ENCODE data around the gene PPP1R16B.

The PPP1R16B gene

GRCh38 chr20:38892091-38892981 is 86.8 kb downstream of the PPP1R16B start:
- Histone ChIP-seq H3K27me3 (ENCODE audit: insufficient read depth, insufficient read length) (no peaks in the 10 kb centered on the region), H3K36me3 (ENCODE audit: insufficient read depth, insufficient read length, low read length) (no peaks in the 10 kb centered on the region), H3K9ac (ENCODE audit: insufficient read length, low read depth) (no peak overlapping the region), H3K4me3 (ENCODE audit: insufficient read length, low read depth) (no peak overlapping the region), H3K4me1 (ENCODE audit: insufficient read depth, insufficient read length) (peaks cover 14% of the 10 kb centered on the region), H3K9me3 (ENCODE audit: insufficient read depth, low read length) (no peaks in the 10 kb centered on the region)
- no peak for TF ChIP-seq SUZ12 (IDR thresholded peaks at IDR 0.05; ENCODE audit: extremely low read depth, insufficient read depth, insufficient read length)
- TF ChIP-seq ZNF274 (IDR thresholded peaks at IDR 0.05; ENCODE audit: low read depth, low read length): no peak
- TF ChIP-seq YY1 (IDR thresholded peaks at IDR 0.05; ENCODE audit: insufficient read depth, insufficient read length): no peak
- DNase-seq (ENCODE audit: low read depth, low spot score): no peak

GRCh38 chr20:38893056-38893564 is 87.6 kb downstream of the PPP1R16B start:
- H3K36me3 ChIP-seq (ENCODE audit: insufficient read depth, insufficient read length, low read length): no peaks in the 10 kb centered on the region
- H3K4me3 ChIP-seq (ENCODE audit: insufficient read length, low read depth): no peak overlapping the region
- H3K9me3 ChIP-seq (ENCODE audit: insufficient read depth, low read length): no peaks in the 10 kb centered on the region
- DNase-seq (ENCODE audit: low read depth, low spot score): no peak
- no peak for TF ChIP-seq YY1 (IDR thresholded peaks at IDR 0.05; ENCODE audit: insufficient read depth, insufficient read length)
- no peak for TF ChIP-seq SUZ12 (IDR thresholded peaks at IDR 0.05; ENCODE audit: extremely low read depth, insufficient read depth, insufficient read length)
- TF ChIP-seq ZNF274 (IDR thresholded peaks at IDR 0.05; ENCODE audit: low read depth, low read length): no peak
- H3K9ac ChIP-seq (ENCODE audit: insufficient read length, low read depth): no peak overlapping the region
- no peaks in the 10 kb centered on the region for H3K27me3 ChIP-seq (ENCODE audit: insufficient read depth, insufficient read length)
- peaks cover 11% of the 10 kb centered on the region for H3K4me1 ChIP-seq (ENCODE audit: insufficient read depth, insufficient read length)

GRCh38 chr20:38893565-38894090 is 88.1 kb downstream of the PPP1R16B start:
- Histone ChIP-seq H3K4me3 (ENCODE audit: insufficient read length, low read depth) (no peak overlapping the region), H3K9me3 (ENCODE audit: insufficient read depth, low read length) (no peaks in the 10 kb centered on the region), H3K36me3 (ENCODE audit: insufficient read depth, insufficient read length, low read length) (no peaks in the 10 kb centered on the region), H3K9ac (ENCODE audit: insufficient read length, low read depth) (no peak overlapping the region), H3K4me1 (ENCODE audit: insufficient read depth, insufficient read length) (peaks cover 11% of the 10 kb centered on the region), H3K27me3 (ENCODE audit: insufficient read depth, insufficient read length) (no peaks in the 10 kb centered on the region)
- TF ChIP-seq SUZ12 (IDR thresholded peaks at IDR 0.05; ENCODE audit: extremely low read depth, insufficient read depth, insufficient read length): no peak
- TF ChIP-seq ZNF274 (IDR thresholded peaks at IDR 0.05; ENCODE audit: low read depth, low read length): no peak
- no peak for TF ChIP-seq YY1 (IDR thresholded peaks at IDR 0.05; ENCODE audit: insufficient read depth, insufficient read length)
- DNase-seq (ENCODE audit: low read depth, low spot score): peak; percentile 33

- DNase-seq (ENCODE audit: low read depth, low spot score): no peak
- H3K9me3 ChIP-seq (ENCODE audit: insufficient read depth, low read length): no peaks in the 10 kb centered on the region
- peaks cover 11% of the 10 kb centered on the region for H3K4me1 ChIP-seq (ENCODE audit: insufficient read depth, insufficient read length)
- no peaks in the 10 kb centered on the region for H3K36me3 ChIP-seq (ENCODE audit: insufficient read depth, insufficient read length, low read length)
- H3K4me3 ChIP-seq (ENCODE audit: insufficient read length, low read depth): no peak overlapping the region
- TF ChIP-seq YY1 (IDR thresholded peaks at IDR 0.05; ENCODE audit: insufficient read depth, insufficient read length) (no peak), ZNF274 (IDR thresholded peaks at IDR 0.05; ENCODE audit: low read depth, low read length) (no peak), SUZ12 (IDR thresholded peaks at IDR 0.05; ENCODE audit: extremely low read depth, insufficient read depth, insufficient read length) (no peak)
- no peak overlapping the region for H3K9ac ChIP-seq (ENCODE audit: insufficient read length, low read depth)
- H3K27me3 ChIP-seq (ENCODE audit: insufficient read depth, insufficient read length): no peaks in the 10 kb centered on the region
Measured at GRCh38 chr20:38894091-38894847, 88.8 kb downstream of the PPP1R16B start.

GRCh38 chr20:38895098-38895949 is 89.8 kb downstream of the PPP1R16B start:
- no peaks in the 10 kb centered on the region for H3K9me3 ChIP-seq (ENCODE audit: insufficient read depth, low read length)
- no peak overlapping the region for H3K4me3 ChIP-seq (ENCODE audit: insufficient read length, low read depth)
- H3K9ac ChIP-seq (ENCODE audit: insufficient read length, low read depth): no peak overlapping the region
- H3K4me1 ChIP-seq (ENCODE audit: insufficient read depth, insufficient read length): peaks cover 11% of the 10 kb centered on the region
- DNase-seq (ENCODE audit: low read depth, low spot score): no peak
- H3K36me3 ChIP-seq (ENCODE audit: insufficient read depth, insufficient read length, low read length): no peaks in the 10 kb centered on the region
- no peaks in the 10 kb centered on the region for H3K27me3 ChIP-seq (ENCODE audit: insufficient read depth, insufficient read length)
- TF ChIP-seq YY1 (IDR thresholded peaks at IDR 0.05; ENCODE audit: insufficient read depth, insufficient read length): no peak
- TF ChIP-seq ZNF274 (IDR thresholded peaks at IDR 0.05; ENCODE audit: low read depth, low read length): no peak
- TF ChIP-seq SUZ12 (IDR thresholded peaks at IDR 0.05; ENCODE audit: extremely low read depth, insufficient read depth, insufficient read length): no peak

- no peaks in the 10 kb centered on the region for H3K9me3 ChIP-seq (ENCODE audit: insufficient read depth, low read length)
- H3K4me1 ChIP-seq (ENCODE audit: insufficient read depth, insufficient read length): peaks cover 11% of the 10 kb centered on the region
- no peaks in the 10 kb centered on the region for H3K36me3 ChIP-seq (ENCODE audit: insufficient read depth, insufficient read length, low read length)
- no peak overlapping the region for H3K4me3 ChIP-seq (ENCODE audit: insufficient read length, low read depth)
- TF ChIP-seq YY1 (IDR thresholded peaks at IDR 0.05; ENCODE audit: insufficient read depth, insufficient read length) (no peak), SUZ12 (IDR thresholded peaks at IDR 0.05; ENCODE audit: extremely low read depth, insufficient read depth, insufficient read length) (no peak), ZNF274 (IDR thresholded peaks at IDR 0.05; ENCODE audit: low read depth, low read length) (no peak)
- DNase-seq (ENCODE audit: low read depth, low spot score): no peak
- no peaks in the 10 kb centered on the region for H3K27me3 ChIP-seq (ENCODE audit: insufficient read depth, insufficient read length)
- H3K9ac ChIP-seq (ENCODE audit: insufficient read length, low read depth): no peak overlapping the region
Measured at GRCh38 chr20:38896009-38896594, 90.6 kb downstream of the PPP1R16B start.

Measured in NT2/D1 (cell line).